ENCODE measurements around the gene AFF3. TPM values are rescaled to one million over a fixed set of nuclear protein-coding genes. Genes with fewer than 3 reads are reported as not detected.

Gene AFF3
- total RNA-seq, 1 experiment from 2014 or later, result not detected

GRCh38 chr2:99711144-99711543 is 431.2 kb downstream of the AFF3 start:
- TF ChIP-seq EZH2 (IDR thresholded peaks at IDR 0.05; ENCODE audit: borderline replicate concordance, low read depth, low read length, poor library complexity, severe bottlenecking) (no peak), CTCF (conservative IDR thresholded peaks at IDR 0.05; ENCODE audit: low read depth, low read length) (no peak)
- BruUV-seq (replicated peaks), result no TSS peak
- DNase-seq (ENCODE audit: low spot score), result no peak
- H3K36me3 ChIP-seq (ENCODE audit: insufficient read depth, low read length, poor library complexity, severe bottlenecking), result no peaks in the 10 kb centered on the region
- intact Hi-C loops (cut with micrococcal nuclease; ENCODE audit: unreplicated experiment), result no loop called here
- ChIA-PET POLR2A (ENCODE audit: low non-redundant PET) (no interaction called here), CTCF (no interaction called here)
- H3K27me3 ChIP-seq (replicated peaks; ENCODE audit: insufficient read depth, low read depth, low read length, poor library complexity), result peaks cover 37% of the 10 kb centered on the region
- no peaks in the 10 kb centered on the region for H3K9me3 ChIP-seq (ENCODE audit: low read depth, low read length, poor library complexity, severe bottlenecking)
- H3K27ac ChIP-seq (ENCODE audit: low read depth, low read length, poor library complexity, severe bottlenecking), result no peak overlapping the region
- H3K4me1 ChIP-seq (ENCODE audit: insufficient read depth, low read length, poor library complexity, severe bottlenecking), result no peaks in the 10 kb centered on the region
- H3K4me3 ChIP-seq (ENCODE audit: low read depth, low read length, poor library complexity, severe bottlenecking), result no peak overlapping the region

GRCh38 chr2:99710721-99711120 is 431.7 kb downstream of the AFF3 start:
- Histone ChIP-seq H3K27ac (ENCODE audit: low read depth, low read length, poor library complexity, severe bottlenecking) (no peak overlapping the region), H3K4me1 (ENCODE audit: insufficient read depth, low read length, poor library complexity, severe bottlenecking) (no peaks in the 10 kb centered on the region), H3K27me3 (replicated peaks; ENCODE audit: insufficient read depth, low read depth, low read length, poor library complexity) (peaks cover 37% of the 10 kb centered on the region), H3K4me3 (ENCODE audit: low read depth, low read length, poor library complexity, severe bottlenecking) (no peak overlapping the region), H3K9me3 (ENCODE audit: low read depth, low read length, poor library complexity, severe bottlenecking) (no peaks in the 10 kb centered on the region), H3K36me3 (ENCODE audit: insufficient read depth, low read length, poor library complexity, severe bottlenecking) (no peaks in the 10 kb centered on the region)
- no TSS peak for BruUV-seq (replicated peaks)
- TF ChIP-seq CTCF (conservative IDR thresholded peaks at IDR 0.05; ENCODE audit: low read depth, low read length) (no peak), EZH2 (IDR thresholded peaks at IDR 0.05; ENCODE audit: borderline replicate concordance, low read depth, low read length, poor library complexity, severe bottlenecking) (no peak)
- ChIA-PET CTCF (no interaction called here), POLR2A (ENCODE audit: low non-redundant PET) (no interaction called here)
- intact Hi-C loops (cut with micrococcal nuclease; ENCODE audit: unreplicated experiment), result no loop called here
- no peak for DNase-seq (ENCODE audit: low spot score)

GRCh38 chr2:99709229-99709628 is 433.2 kb downstream of the AFF3 start:
- Histone ChIP-seq H3K9me3 (ENCODE audit: low read depth, low read length, poor library complexity, severe bottlenecking) (no peaks in the 10 kb centered on the region), H3K4me3 (ENCODE audit: low read depth, low read length, poor library complexity, severe bottlenecking) (no peak overlapping the region), H3K4me1 (ENCODE audit: insufficient read depth, low read length, poor library complexity, severe bottlenecking) (no peaks in the 10 kb centered on the region), H3K36me3 (ENCODE audit: insufficient read depth, low read length, poor library complexity, severe bottlenecking) (no peaks in the 10 kb centered on the region), H3K27me3 (replicated peaks; ENCODE audit: insufficient read depth, low read depth, low read length, poor library complexity) (peaks cover 37% of the 10 kb centered on the region), H3K27ac (ENCODE audit: low read depth, low read length, poor library complexity, severe bottlenecking) (no peak overlapping the region)
- POLR2A ChIA-PET (ENCODE audit: low non-redundant PET), result no interaction called here
- CTCF ChIA-PET, result no interaction called here
- TF ChIP-seq CTCF (conservative IDR thresholded peaks at IDR 0.05; ENCODE audit: low read depth, low read length), result no peak
- TF ChIP-seq EZH2 (IDR thresholded peaks at IDR 0.05; ENCODE audit: borderline replicate concordance, low read depth, low read length, poor library complexity, severe bottlenecking), result no peak
- BruUV-seq (replicated peaks), result no TSS peak
- intact Hi-C loops (cut with micrococcal nuclease; ENCODE audit: unreplicated experiment), result no loop called here
- no peak for DNase-seq (ENCODE audit: low spot score)

All from A673 (cell line).